ENCODE data around the gene PSME2. TPM values are rescaled to one million over a fixed set of nuclear protein-coding genes. Genes with fewer than 3 reads are reported as not detected.

PSME2 gene
- total and polyA plus RNA-seq, 9 of the 15 experiments (the other 6 are each of a cell fraction or from before 2014, with no cell fraction given), result 111 to 579 (median 159) TPM

GRCh38 chr14:24165785-24166184, 19.4 kb upstream of the PSME2 start:
- no peak for FAIRE-seq
- TF ChIP-seq ZKSCAN1 (IDR thresholded peaks at IDR 0.05; ENCODE audit: low read depth, low read length) (no peak), PTRF (tag; IDR thresholded peaks at IDR 0.05) (no peak), SPI1 (IDR thresholded peaks at IDR 0.05; ENCODE audit: borderline replicate concordance, low read depth, low read length) (no peak), STAT5A (IDR thresholded peaks at IDR 0.05; ENCODE audit: borderline replicate concordance, low read length) (no peak), ZNF584 (CRISPR knock-in tag; IDR thresholded peaks at IDR 0.05; ENCODE audit: low read depth) (no peak), SMC3 (conservative IDR thresholded peaks at IDR 0.05; ENCODE audit: insufficient read depth, low read depth, low read length) (no peak), CHD7 (IDR thresholded peaks at IDR 0.05; ENCODE audit: low read depth, low read length) (no peak), CCAR2 (IDR thresholded peaks at IDR 0.05; ENCODE audit: low read depth, low read length) (no peak), ZNF121 (CRISPR knock-in tag; conservative IDR thresholded peaks at IDR 0.05) (no peak), ZNF395 (CRISPR knock-in tag; IDR thresholded peaks at IDR 0.05) (no peak), HDAC2 (IDR thresholded peaks at IDR 0.05) (no peak)

More at GRCh38 chr14:24165785-24166184, 19.4 kb upstream of the PSME2 start:
- Histone ChIP-seq H3K4me2 (ENCODE audit: insufficient read depth, low read length) (no peak overlapping the region), H3K27me3 (ENCODE audit: control insufficient read depth in 2 of 2, insufficient read depth in 2 of 2, low read length in 2 of 2) (no peaks in the 10 kb centered on the region), H3K4me3 (no peak overlapping the region), H3K79me2 (ENCODE audit: control insufficient read depth, insufficient read depth, low read length) (peaks cover 10% of the 10 kb centered on the region; the same call in 2 of the 3 replicates), H4K20me1 (replicated peaks; ENCODE audit: control insufficient read depth, insufficient read depth, low read length) (no peaks in the 10 kb centered on the region), H3K9me3 (replicated peaks; ENCODE audit: control insufficient read depth, insufficient read depth, low read depth, low read length) (no peaks in the 10 kb centered on the region), H3K9me1 (ENCODE audit: control insufficient read depth, insufficient read depth, low read length) (no peaks in the 10 kb centered on the region), H3K9ac (ENCODE audit: insufficient read depth in 1 of 2, low read depth in 2 of 2, low read length in 2 of 2) (no peak overlapping the region; a peak in 1 of 4 replicates), H3K27ac (ENCODE audit: extremely low read depth, low read depth, low read length) (no peak overlapping the region), H3K4me1 (replicated peaks in 1 of 2; ENCODE audit: control insufficient read depth in 2 of 2, insufficient read depth in 2 of 2, low read length in 2 of 2) (peaks cover 5 to 13% of the 10 kb centered on the region in 2 experiments; a peak in 4 of 5 replicates), H2AFZ (ENCODE audit: low read depth, low read length) (no peak overlapping the region), H3K36me3 (ENCODE audit: control insufficient read depth, insufficient read depth, low read length) (peaks cover 40% of the 10 kb centered on the region; the same call in 2 of the 3 replicates)
- DNase-seq (ENCODE audit: extremely low read depth in 1 of 4, low spot score in 3 of 4) (no peak), ATAC-seq (no peak)
- intact Hi-C loops (cut with micrococcal nuclease), result no loop called here
- WGBS (ENCODE audit: insufficient coverage, low coverage, missing lambda C conversion rate), result 78% methylated on average over 5 of the region's 5 CpGs
- CTCF ChIA-PET (ENCODE audit: low intra/inter-chr PET ratio), result no interaction called here
- POLR2A ChIA-PET, result no interaction called here
- in situ Hi-C loops (cut with MboI), result no loop called here
- no TSS peak for BruUV-seq (replicated peaks)

Measured in K562 (cell line).